GM18505 (cell line): Measurements from ENCODE around the gene CPED1.
A peak's percentile ranks its signal among the peaks of the same experiment; 100 is the strongest.

Source experiments
- ATAC-seq: cut with Tn5 transposase; IDR thresholded peaks from one replicate; pipeline ENCODE4 v1.9.1; 2021; ENCODE audit not compliant: unreplicated experiment
- POLR2A ChIP-seq: IDR thresholded peaks from 4 replicates; pipeline ENCODE4 v1.6.1; 2011; ENCODE audit warnings: borderline replicate concordance; ENCODE audit not compliant: insufficient read depth, insufficient read length; ENCODE audit errors: extremely low read depth

CPED1 gene

DNA sequence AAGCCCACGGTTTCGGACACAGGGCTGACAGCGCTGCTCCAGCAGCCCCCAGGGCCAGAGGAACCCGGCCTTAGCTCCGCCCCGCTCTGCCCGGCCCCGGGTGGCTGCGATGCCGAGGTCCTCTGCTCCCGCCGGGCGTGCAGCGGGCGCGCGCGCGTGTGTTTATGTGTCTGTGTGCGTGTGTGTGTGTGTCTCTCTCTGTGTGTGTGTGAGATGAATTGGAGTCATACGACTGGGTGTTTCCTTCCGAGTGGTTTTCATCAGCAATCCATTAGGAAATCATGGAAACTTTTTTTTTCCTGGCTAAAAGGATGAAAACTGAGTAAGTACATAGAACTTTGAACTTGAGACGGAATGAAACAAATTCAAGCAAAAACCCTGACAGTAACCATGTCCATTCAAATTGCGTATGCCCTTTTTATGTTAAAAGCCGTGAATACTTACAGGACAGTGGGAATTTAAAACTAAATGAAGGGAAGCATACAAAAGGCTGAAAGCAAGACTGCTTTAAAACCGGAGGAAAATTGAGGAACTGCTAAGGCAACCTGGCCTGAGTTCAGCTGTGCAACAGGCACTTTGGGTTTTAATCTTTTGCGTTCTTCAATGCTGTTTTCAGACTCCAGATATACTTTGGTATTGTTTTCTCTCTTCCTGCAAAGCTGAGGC is at the start of gene CPED1:
Gene CPED1, plus strand, starts transcription at position 121 of the 666 bp plus-strand sequence. CDS start 911 bp downstream, outside the sequence.
- TF ChIP-seq POLR2A, result no peak
- peak; percentile 59 for ATAC-seq

GRCh38 chr7:120939345-120939744 is 49.2 kb upstream of the CPED1 start:
- TF ChIP-seq POLR2A, result no peak

DNA sequence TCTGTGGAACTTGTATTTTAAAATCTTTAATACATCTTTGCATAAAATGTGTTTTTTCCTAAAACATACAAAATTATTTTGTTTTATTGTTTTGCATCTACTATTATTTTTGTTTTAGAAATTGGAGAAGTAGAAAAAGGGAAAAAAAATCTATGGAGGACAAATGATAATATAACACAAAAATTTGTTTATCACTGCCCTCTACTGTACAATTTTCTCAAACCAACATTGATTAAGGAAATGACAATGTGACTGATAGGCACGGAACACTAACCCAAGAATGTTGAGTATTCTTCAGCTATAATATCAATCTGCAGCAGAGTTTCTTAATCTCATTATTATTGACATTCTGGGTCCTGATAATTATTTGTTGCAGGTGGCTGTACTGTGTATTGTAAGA is 47.4 kb upstream of the CPED1 start:
- TF ChIP-seq POLR2A, result no peak
- no peak for ATAC-seq

More at GRCh38 chr7:120939345-120939744, 49.2 kb upstream of the CPED1 start:
- no peak for ATAC-seq

GRCh38 chr7:120941856-120942255 is 46.7 kb upstream of the CPED1 start:
- ATAC-seq, result no peak
- TF ChIP-seq POLR2A, result no peak

- TF ChIP-seq POLR2A, result no peak
- no peak for ATAC-seq
Measured at GRCh38 chr7:120942861-120943260, 45.6 kb upstream of the CPED1 start.

DNA sequence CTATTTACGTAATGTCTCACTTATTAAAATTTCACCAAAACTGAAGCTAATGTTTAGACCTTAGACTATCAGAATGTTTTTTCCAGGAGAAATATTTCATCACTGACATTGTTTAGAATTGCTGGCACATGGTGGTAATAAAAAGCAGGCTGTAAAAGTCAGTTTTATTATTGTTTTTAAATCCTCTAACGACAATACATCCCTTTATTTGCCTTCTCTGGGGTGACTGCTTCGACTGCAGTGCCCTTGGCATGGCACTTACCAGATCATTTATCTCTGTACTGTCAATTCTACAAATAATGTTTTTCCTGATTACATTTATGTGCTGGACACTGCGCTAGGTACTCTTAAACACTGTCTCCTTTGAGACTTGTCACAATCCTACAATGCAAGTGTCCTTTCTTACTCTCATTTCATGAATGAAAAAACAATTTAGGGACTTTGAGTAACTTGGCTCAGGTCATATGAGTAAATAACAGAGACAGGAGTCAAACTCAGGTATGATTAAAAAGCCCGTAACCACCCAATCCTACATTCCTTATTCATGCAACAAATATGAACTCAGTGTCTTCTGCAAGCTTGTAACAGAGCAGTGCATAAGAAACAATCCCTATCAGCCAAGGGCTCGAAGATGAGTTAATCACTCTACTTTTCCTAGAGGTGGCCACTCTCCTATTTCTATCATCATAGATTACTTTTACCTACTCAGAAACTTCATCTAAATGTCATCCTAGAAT is 43.5 kb upstream of the CPED1 start:
- TF ChIP-seq POLR2A, result no peak
- ATAC-seq, result no peak

GRCh38 chr7:120947980-120948379 is 40.5 kb upstream of the CPED1 start:
- TF ChIP-seq POLR2A, result no peak
- no peak for ATAC-seq

DNA sequence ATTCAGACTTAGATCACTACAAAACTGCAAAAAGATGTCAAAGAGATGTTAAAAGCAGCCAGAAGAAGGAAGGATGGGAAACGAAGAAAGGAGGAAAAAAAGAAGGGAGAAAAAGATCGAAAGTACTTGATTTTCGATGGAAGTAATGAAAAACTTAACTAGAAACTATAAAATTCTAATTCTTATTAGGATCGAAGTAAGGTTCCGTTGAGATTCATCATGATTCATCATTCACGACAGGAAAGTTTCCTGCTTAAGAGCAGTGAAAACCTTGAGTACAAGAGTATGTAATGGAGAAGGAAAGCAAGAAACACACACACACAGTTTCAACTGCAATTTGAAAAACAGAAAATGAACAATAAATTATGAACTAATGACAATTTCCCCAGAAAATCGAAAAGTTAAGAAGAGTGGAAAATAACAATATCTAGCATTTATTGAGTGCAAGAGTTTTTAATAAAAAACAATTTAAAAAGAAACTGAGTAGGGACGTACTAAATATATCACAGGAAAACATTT is 39.1 kb upstream of the CPED1 start:
- ATAC-seq, result no peak
- no peak for TF ChIP-seq POLR2A

- no peak for ATAC-seq
- TF ChIP-seq POLR2A, result no peak
Measured at GRCh38 chr7:120949998-120950538, 38.4 kb upstream of the CPED1 start.

DNA sequence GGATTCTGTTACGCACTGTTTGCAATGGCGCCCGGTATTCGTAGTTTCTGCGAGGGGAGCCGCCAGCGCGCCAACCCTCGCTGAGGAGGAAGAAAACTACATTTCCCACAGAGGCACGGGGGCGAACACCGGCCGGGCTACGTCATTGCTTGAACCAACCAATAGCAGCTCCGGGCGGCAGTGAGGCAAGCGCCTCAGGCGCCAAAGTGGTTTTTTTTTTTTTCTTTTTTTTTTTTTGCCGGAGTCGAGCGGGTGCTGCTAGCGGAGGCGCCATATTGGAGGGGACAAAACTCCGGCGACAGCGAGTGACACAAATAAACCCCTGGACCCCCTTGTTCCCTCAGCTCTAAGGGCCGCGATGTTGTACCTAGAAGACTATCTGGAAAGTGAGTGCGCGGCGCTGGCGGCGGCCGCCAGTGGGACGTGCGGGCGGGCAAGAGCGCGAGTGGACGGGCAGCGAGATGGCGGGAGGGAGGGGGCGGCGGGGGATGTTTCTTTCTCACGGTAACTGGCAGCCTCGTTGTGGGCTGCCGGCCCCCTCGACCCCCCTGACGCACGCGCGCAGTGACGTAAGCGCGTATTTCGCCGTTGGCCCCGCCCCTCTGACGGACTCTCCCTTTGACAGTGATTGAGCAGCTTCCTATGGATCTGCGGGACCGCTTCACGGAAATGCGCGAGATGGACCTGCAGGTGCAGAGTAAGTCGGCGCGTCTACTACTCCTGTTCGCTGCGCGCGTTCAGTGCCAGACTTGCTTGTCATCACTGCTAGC is 37.8 kb upstream of the CPED1 start, which contains the start of gene ING3:
Gene ING3, plus strand, starts transcription at position 239 of the 770 bp plus-strand sequence. Its CDS starts 120 bp downstream, at position 359.
- peak; percentile 82 for TF ChIP-seq POLR2A
- peak; percentile 97 for ATAC-seq

GRCh38 chr7:120951309-120951699 is 37.2 kb upstream of the CPED1 start:
- no peak for TF ChIP-seq POLR2A
- no peak for ATAC-seq

- no peak for ATAC-seq
- no peak for TF ChIP-seq POLR2A
Measured at GRCh38 chr7:120951826-120952225, 36.7 kb upstream of the CPED1 start.
